WTC11 (cell line): Measurements from ENCODE around the gene TNFSF15. TPM values are rescaled to one million over a fixed set of nuclear protein-coding genes. Genes with fewer than 3 reads are reported as not detected.

Source experiments
- ATAC-seq: fragments of 200-7000 bp; cut with Tn5 transposase; 2 replicates; pipeline ENCODE4 v1.10.0; 2021; ENCODE audit warnings: mild to moderate bottlenecking, moderate library complexity
- CTCF ChIA-PET: fragments of 300-600 bp; sonication (Branson Sonifier 250); formaldehyde crosslinking; loops from one replicate; lab custom pipeline; 2021; ENCODE audit warnings: antibody characterized with exemption; lab: Charles Lee
- POLR2A ChIA-PET: fragments of 350-600 bp; sonication (Branson Sonifier 250); formaldehyde crosslinking; loops from one replicate; lab custom pipeline; 2021; ENCODE audit warnings: antibody characterized with exemption; lab: Charles Lee
- DNase-seq: peaks from one replicate; pipeline ENCODE4 v3.0.0; 2021; ENCODE audit warnings: low spot score
- H3K27ac Mint-ChIP-seq: 2 replicates; pipeline ENCODE4 v1.8.0; 2021; ENCODE audit warnings: mixed read lengths
- H3K27me3 Mint-ChIP-seq: 2 replicates; pipeline ENCODE4 v1.8.0; 2021; ENCODE audit warnings: low read depth, mild to moderate bottlenecking, moderate library complexity, mixed read lengths
- H3K36me3 Mint-ChIP-seq: 2 replicates; pipeline ENCODE4 v1.8.0; 2021; ENCODE audit warnings: mixed read lengths
- H3K4me1 Mint-ChIP-seq: 2 replicates; pipeline ENCODE4 v1.8.0; 2022; ENCODE audit warnings: mixed read lengths
- H3K4me3 Mint-ChIP-seq: 2 replicates; pipeline ENCODE4 v1.8.0; 2021; ENCODE audit warnings: mild to moderate bottlenecking, moderate library complexity, mixed read lengths
- H3K9me3 Mint-ChIP-seq: 2 replicates; pipeline ENCODE4 v1.8.0; 2021; ENCODE audit warnings: mixed read lengths
- AFF4 ChIP-seq: sonication (generic); formaldehyde crosslinking; IDR thresholded peaks from 2 replicates; pipeline ENCODE4 v1.8.1; 2023; ENCODE audit warnings: mild to moderate bottlenecking, missing genetic modification reagents, borderline replicate concordance
- ATF6 ChIP-seq: sonication (generic); formaldehyde crosslinking; IDR thresholded peaks from 2 replicates; pipeline ENCODE4 v1.8.1; 2023; ENCODE audit warnings: mild to moderate bottlenecking, missing genetic modification reagents
- E2F4 ChIP-seq: sonication (generic); formaldehyde crosslinking; IDR thresholded peaks from 2 replicates; pipeline ENCODE4 v1.8.1; 2022; ENCODE audit warnings: low read depth, mild to moderate bottlenecking, moderate library complexity, missing genetic modification reagents, borderline replicate concordance
- ELF4 ChIP-seq: sonication (generic); formaldehyde crosslinking; IDR thresholded peaks from 2 replicates; pipeline ENCODE4 v1.8.1; 2022; ENCODE audit warnings: low read depth, mild to moderate bottlenecking, moderate library complexity, missing genetic modification reagents
- ESRRA ChIP-seq: sonication (generic); formaldehyde crosslinking; IDR thresholded peaks from 2 replicates; pipeline ENCODE4 v1.8.1; 2022; ENCODE audit warnings: mild to moderate bottlenecking, missing genetic modification reagents, borderline replicate concordance
- FOXJ3 ChIP-seq: sonication (generic); formaldehyde crosslinking; IDR thresholded peaks from 2 replicates; pipeline ENCODE4 v1.9.0; 2021; ENCODE audit warnings: missing genetic modification reagents, mild to moderate bottlenecking, borderline replicate concordance
- FOXP1 ChIP-seq: sonication (generic); formaldehyde crosslinking; IDR thresholded peaks from 2 replicates; pipeline ENCODE4 v1.8.0; 2022; ENCODE audit warnings: missing genetic modification reagents, mild to moderate bottlenecking, moderate library complexity, borderline replicate concordance
- GABPB1 ChIP-seq: sonication (generic); formaldehyde crosslinking; IDR thresholded peaks from 2 replicates; pipeline ENCODE4 v1.8.1; 2023; ENCODE audit warnings: mild to moderate bottlenecking, missing genetic modification reagents
- JAZF1 ChIP-seq: fragments of 250-450 bp; sonication (Bioruptor Pico); IDR thresholded peaks from 2 replicates; pipeline ENCODE4 v1.9.0; 2021; ENCODE audit warnings: moderate library complexity, mild to moderate bottlenecking, inconsistent platforms
- KAT7 ChIP-seq: sonication (generic); formaldehyde crosslinking; IDR thresholded peaks from 2 replicates; pipeline ENCODE4 v1.8.1; 2023; ENCODE audit warnings: missing genetic modification reagents, mild to moderate bottlenecking, borderline replicate concordance
- MAX ChIP-seq: sonication (generic); formaldehyde crosslinking; IDR thresholded peaks from 2 replicates; pipeline ENCODE4 v1.8.0; 2022; ENCODE audit warnings: mild to moderate bottlenecking, missing genetic modification reagents
- MYBL2 ChIP-seq: sonication (generic); formaldehyde crosslinking; IDR thresholded peaks from 2 replicates; pipeline ENCODE4 v1.8.1; 2023; ENCODE audit warnings: mild to moderate bottlenecking, moderate library complexity, missing genetic modification reagents
- STAT6 ChIP-seq: sonication (generic); formaldehyde crosslinking; conservative IDR thresholded peaks from 2 replicates; pipeline ENCODE4 v1.8.1; 2023; ENCODE audit warnings: mild to moderate bottlenecking, low read depth, missing genetic modification reagents, moderate library complexity
- TP53 ChIP-seq: sonication (generic); formaldehyde crosslinking; IDR thresholded peaks from 2 replicates; pipeline ENCODE4 v1.8.1; 2023; ENCODE audit warnings: mild to moderate bottlenecking, missing genetic modification reagents
- ZBTB43 ChIP-seq: sonication (generic); formaldehyde crosslinking; IDR thresholded peaks from 2 replicates; pipeline ENCODE4 v1.8.1; 2023; ENCODE audit warnings: mild to moderate bottlenecking, missing genetic modification reagents
- ZNF532 ChIP-seq: fragments of 250-450 bp; sonication (Bioruptor Pico); IDR thresholded peaks from 2 replicates; pipeline ENCODE4 v1.9.0; 2021; ENCODE audit warnings: mild to moderate bottlenecking, borderline replicate concordance
- ZNF671 ChIP-seq: fragments of 250-450 bp; sonication (Bioruptor Pico); IDR thresholded peaks from 2 replicates; pipeline ENCODE4 v1.8.0; 2021; ENCODE audit warnings: mild to moderate bottlenecking
- total RNA-seq: library from RNA; stranded (reverse); gene quantifications from 3 replicates; pipeline ENCODE4 v1.2.3, GENCODE V29; 2021

Gene TNFSF15
- total RNA-seq, 1 experiment from 2014 or later = 0.11 TPM

GRCh38 chr9:114771889-114772288 lies 34.0 kb downstream of the TNFSF15 start:
- ChIA-PET POLR2A (interaction anchor here (0.6 kb wide), 1 partner anchor 140 kb away, joined by 4 read pairs; no protein-coding TSS in a partner anchor), CTCF (no interaction called here)
- H3K4me1 Mint-ChIP-seq = no peaks in the 10 kb centered on the region
- no peak for ATAC-seq
- H3K36me3 Mint-ChIP-seq = no peaks in the 10 kb centered on the region
- TF ChIP-seq JAZF1 (CRISPR knock-in tag) = no peak
- TF ChIP-seq ATF6 = no peak
- no peak for TF ChIP-seq ESRRA (CRISPR knock-in tag)
- TF ChIP-seq E2F4 (CRISPR knock-in tag) = no peak
- no peak for TF ChIP-seq ELF4
- no peak for TF ChIP-seq ZNF671
- TF ChIP-seq, all 79 proteins: peak for 0
- Mint-ChIP-seq H3K27me3 (peaks cover 17% of the 10 kb centered on the region), H3K27ac (no peak overlapping the region), H3K4me3 (no peak overlapping the region), H3K9me3 (no peaks in the 10 kb centered on the region)
- no peak for DNase-seq

- Mint-ChIP-seq H3K27ac (no peak overlapping the region), H3K4me3 (no peak overlapping the region), H3K27me3 (peaks cover 13% of the 10 kb centered on the region), H3K36me3 (no peaks in the 10 kb centered on the region), H3K4me1 (no peaks in the 10 kb centered on the region), H3K9me3 (no peaks in the 10 kb centered on the region)
- no peak for ATAC-seq
- ChIA-PET CTCF (no interaction called here), POLR2A (no interaction called here)
- no peak for DNase-seq
- no peak for TF ChIP-seq AFF4 (CRISPR knock-in tag)
- no peak for TF ChIP-seq ZNF532
- no peak for TF ChIP-seq GABPB1 (CRISPR knock-in tag)
- TF ChIP-seq ZBTB43 (CRISPR knock-in tag) = no peak
- no peak for TF ChIP-seq JAZF1 (CRISPR knock-in tag)
- TF ChIP-seq MYBL2 (CRISPR knock-in tag) = no peak
- no peak for TF ChIP-seq STAT6 (CRISPR knock-in tag)
- TF ChIP-seq TP53 (CRISPR knock-in tag) = no peak
- no peak for TF ChIP-seq FOXJ3 (CRISPR knock-in tag)
- no peak for TF ChIP-seq FOXP1 (CRISPR knock-in tag)
- TF ChIP-seq ELF4 = no peak
- TF ChIP-seq ZNF671 = no peak
- no peak for TF ChIP-seq KAT7 (CRISPR knock-in tag)
- no peak for TF ChIP-seq MAX (CRISPR knock-in tag)
Observed at GRCh38 chr9:114770991-114771390, 34.8 kb downstream of the TNFSF15 start.
